Spleen (tissue), 11 donors: Measurements from ENCODE around the gene SLC12A5. TPM values are rescaled to one million over a fixed set of nuclear protein-coding genes. Genes with fewer than 3 reads are reported as not detected.

ENCODE experiments used
- DNase-seq: peaks from one replicate; pipeline ENCODE4 v3.0.0-alpha.2; 2020
- H3K27ac ChIP-seq, 8 donors: fragments of 200-600 bp; sonication (generic) in 7 of 8; 1 replicate in 4 of 8; 2 replicates in 4 of 8; pipeline versions ENCODE4 v1.5.0 to v1.8.0; 2016 to 2021; ENCODE audit warnings: inconsistent platforms in 4 of 8, mild to moderate bottlenecking in 4 of 8, moderate library complexity in 1 of 8
- H3K27me3 ChIP-seq, 7 donors: fragments of 200-600 bp; sonication (generic) in 6 of 7; replicated peaks in 1 of 7; 1 replicate in 4 of 7; 2 replicates in 3 of 7; pipeline versions ENCODE4 v1.5.0 to v1.8.0; 2016 to 2021; ENCODE audit warnings: inconsistent platforms in 3 of 7, mild to moderate bottlenecking in 1 of 7
- H3K36me3 ChIP-seq, 6 donors: fragments of 200-600 bp; sonication (generic) in 5 of 6; 1 replicate in 4 of 6; 2 replicates in 2 of 6; pipeline versions ENCODE4 v1.5.0 to v1.8.0; 2016 to 2021; ENCODE audit warnings: inconsistent platforms in 2 of 6
- H3K4me1 ChIP-seq, 6 donors: fragments of 200-600 bp; sonication (generic) in 5 of 6; 1 replicate in 3 of 6; 2 replicates in 3 of 6; pipeline versions ENCODE4 v1.5.0 to v1.8.0; 2016 to 2021; ENCODE audit warnings: inconsistent platforms in 3 of 6
- H3K4me3 ChIP-seq, 8 donors: fragments of 200-600 bp; sonication (generic) in 7 of 8; 1 replicate in 4 of 8; 2 replicates in 4 of 8; pipeline versions ENCODE4 v1.5.0 to v1.8.0; 2016 to 2021; ENCODE audit warnings: inconsistent platforms in 4 of 8, mild to moderate bottlenecking in 4 of 8, moderate library complexity in 2 of 8
- H3K9me3 ChIP-seq, 8 donors: fragments of 200-600 bp; sonication (generic) in 7 of 8; 1 replicate in 4 of 8; 2 replicates in 4 of 8; pipeline versions ENCODE4 v1.5.0 to v1.8.0; 2016 to 2021; ENCODE audit warnings: inconsistent platforms in 4 of 8
- CTCF ChIP-seq, 11 experiments: fragments of 200-600 bp in 7 of 11; fragments of 450-650 bp in 4 of 11; sonication (generic) in 4 of 11; IDR thresholded peaks in 8 of 11; conservative IDR thresholded peaks in 3 of 11; 1 replicate in 7 of 11; 2 replicates in 4 of 11; pipeline versions ENCODE4 v1.4.0 to v1.8.0; 2016 to 2021; ENCODE audit warnings: antibody characterized with exemption in 11 of 11, inconsistent platforms in 4 of 11, mild to moderate bottlenecking in 1 of 11
- POLR2A ChIP-seq, 3 donors: fragments of 450-650 bp; IDR thresholded peaks; one replicate each; pipeline ENCODE4 v1.5.1; 2017; ENCODE audit warnings: antibody characterized with exemption in 3 of 3, mild to moderate bottlenecking in 1 of 3
- POLR2AphosphoS5 ChIP-seq, 3 donors: sonication (generic); formaldehyde crosslinking; IDR thresholded peaks; one replicate each; pipeline ENCODE4 v1.5.1; 2017; ENCODE audit warnings: antibody characterized with exemption in 3 of 3
- WGBS, 5 donors: extraction: QIAGEN DNeasy Blood & Tissue Kit in 3 of 5; methylation state at CpG; one replicate each; pipeline versions ENCODE4 v1.1.5 to v1.1.7; 2013 to 2018; 5-methylcytosine and 5-hydroxymethylcytosine counted together
- intact Hi-C: fragments of 100-400 bp; cut with DNase I; formaldehyde crosslinking; loops from one replicate; pipeline ENCODE4 v1.15.0; 2023; ENCODE audit warnings: low total_unique reads
- polyA plus RNA-seq, 3 donors: library from polyadenylated mRNA; stranded (reverse); fragments of 200-250 nt; gene quantifications; one replicate each; pipeline ENCODE4 v1.2.1, GENCODE V29; 2013
- total RNA-seq, 7 donors: library from RNA; depleted of rRNA in 3 of 7; stranded (reverse); fragments of >200 nt in 3 of 7; fragmentation: NEBNext Ultra II Directional in 4 of 7; extraction: Animal tissue kit (Norgen Biotek cat#: 25700) in 4 of 7; gene quantifications; one replicate each; pipeline versions ENCODE4 v1.1.0 to v1.2.1, GENCODE V29; 2016 to 2021
- donor health status: healthy with polysubstance abuse.
- donor health status: DM: no; HTN: no; CAD: no; lungs with moderate emphysema.
- donor health status: DM: no; HTN: no; CAD: no.
- donor health status: Bipolar disorder and iron deficiency.
- donor health status: healthy.
- donor health status: DM: no; HTN: no; CAD: no.
- donor health status: DM: yes; HTN: yes; CAD: no.

Gene SLC12A5
- total and polyA plus RNA-seq, 10 donors = 0.20 to 8.7 (median 2.7) TPM

DNA sequence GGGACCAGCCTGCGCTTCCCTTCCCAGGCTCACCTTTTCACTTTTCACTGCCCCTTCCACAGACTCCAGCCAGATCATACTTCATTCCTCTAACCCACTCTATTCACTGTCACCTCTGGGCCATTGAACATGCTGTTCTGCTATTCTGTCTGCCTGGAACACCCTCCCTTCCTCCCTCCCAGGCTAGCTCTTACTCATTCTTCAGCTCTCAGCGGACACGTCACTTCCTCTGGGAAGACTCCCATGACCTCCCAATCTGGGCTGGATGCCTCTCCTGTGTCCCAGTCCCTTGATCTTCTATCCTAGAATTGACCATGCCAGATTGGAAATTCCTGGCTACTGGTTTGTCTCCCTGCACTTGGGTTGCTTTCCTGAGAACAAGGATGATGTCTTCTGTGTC lies 5.0 kb downstream of the SLC12A5 start:
- DNase-seq = no peak
- Histone ChIP-seq H3K9me3 (peaks cover 0 to 5% (median 0%) of the 10 kb centered on the region in 8 donors), H3K4me1 (peaks cover 0 to 9% (median 0%) of the 10 kb centered on the region in 6 donors), H3K36me3 (no peaks in the 10 kb centered on the region), H3K27me3 (peaks cover 3 to 79% (median 46%) of the 10 kb centered on the region in 7 donors), H3K27ac (no peak overlapping the region), H3K4me3 (no peak overlapping the region)
- TF ChIP-seq CTCF (IDR thresholded peaks at IDR 0.05 in 8 of 11, conservative IDR thresholded peaks at IDR 0.05 in 3 of 11) (no peak), POLR2A (IDR thresholded peaks at IDR 0.05) (no peak), POLR2AphosphoS5 (IDR thresholded peaks at IDR 0.05) (no peak)
- 72 to 83% (median 78%) methylated on average over 3 of the region's 3 CpGs for WGBS, 5 donors
- intact Hi-C loops = no loop called here

GRCh38 chr20:46035253-46035652 lies 6.2 kb downstream of the SLC12A5 start:
- peaks cover 3 to 70% (median 37%) of the 10 kb centered on the region in 7 donors for H3K27me3 ChIP-seq
- no peak overlapping the region for H3K4me3 ChIP-seq
- 58 to 71% (median 66%) methylated on average over 5 of the region's 5 CpGs for WGBS, 5 donors
- no peak overlapping the region for H3K27ac ChIP-seq
- TF ChIP-seq POLR2A (IDR thresholded peaks at IDR 0.05) (no peak), POLR2AphosphoS5 (IDR thresholded peaks at IDR 0.05) (no peak), CTCF (IDR thresholded peaks at IDR 0.05 in 8 of 11, conservative IDR thresholded peaks at IDR 0.05 in 3 of 11) (no peak)
- intact Hi-C loops = no loop called here
- H3K36me3 ChIP-seq = no peaks in the 10 kb centered on the region
- peaks cover 0 to 9% (median 0%) of the 10 kb centered on the region in 6 donors for H3K4me1 ChIP-seq
- no peak for DNase-seq
- H3K9me3 ChIP-seq = no peaks in the 10 kb centered on the region

DNA sequence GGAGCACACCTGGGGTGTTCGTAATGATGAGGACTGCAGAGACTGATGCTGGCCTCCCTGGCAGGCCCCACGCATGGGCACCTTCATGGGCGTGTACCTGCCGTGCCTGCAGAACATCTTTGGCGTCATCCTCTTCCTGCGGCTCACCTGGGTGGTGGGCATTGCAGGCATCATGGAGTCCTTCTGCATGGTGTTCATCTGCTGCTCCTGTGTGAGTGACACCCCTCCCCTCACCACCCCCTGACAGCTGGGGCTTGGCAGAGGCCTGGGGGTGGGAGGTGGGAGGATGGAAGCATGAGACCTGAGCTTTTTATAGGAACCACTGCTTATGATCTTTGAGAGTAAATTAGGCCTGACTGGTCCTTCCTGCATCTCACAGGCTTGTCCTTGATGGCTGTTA lies 6.7 kb downstream of the SLC12A5 start:
- no peak overlapping the region for H3K4me3 ChIP-seq
- no peaks in the 10 kb centered on the region for H3K9me3 ChIP-seq
- H3K36me3 ChIP-seq = no peaks in the 10 kb centered on the region
- peaks cover 3 to 70% (median 33%) of the 10 kb centered on the region in 7 donors for H3K27me3 ChIP-seq
- 71 to 87% (median 80%) methylated on average over 6 of the region's 6 CpGs for WGBS, 5 donors
- H3K4me1 ChIP-seq = peaks cover 0 to 9% (median 0%) of the 10 kb centered on the region in 6 donors
- no peak overlapping the region for H3K27ac ChIP-seq
- TF ChIP-seq POLR2AphosphoS5 (IDR thresholded peaks at IDR 0.05) (no peak), POLR2A (IDR thresholded peaks at IDR 0.05) (no peak), CTCF (IDR thresholded peaks at IDR 0.05 in 8 of 11, conservative IDR thresholded peaks at IDR 0.05 in 3 of 11) (no peak)
- DNase-seq = no peak
- intact Hi-C loops = no loop called here

- Histone ChIP-seq H3K9me3 (no peaks in the 10 kb centered on the region), H3K27me3 (peaks cover 3 to 69% (median 26%) of the 10 kb centered on the region in 7 donors), H3K4me3 (no peak overlapping the region), H3K27ac (no peak overlapping the region), H3K4me1 (peaks cover 0 to 9% (median 0%) of the 10 kb centered on the region in 6 donors), H3K36me3 (no peaks in the 10 kb centered on the region)
- DNase-seq = no peak
- TF ChIP-seq POLR2A (IDR thresholded peaks at IDR 0.05) = no peak
- intact Hi-C loops = no loop called here
- 89 to 97% (median 93%) methylated on average over 8 of the region's 8 CpGs for WGBS, 5 donors
These were observed 7.4 kb downstream of the SLC12A5 start for GRCh38 chr20:46036370-46036769.

DNA sequence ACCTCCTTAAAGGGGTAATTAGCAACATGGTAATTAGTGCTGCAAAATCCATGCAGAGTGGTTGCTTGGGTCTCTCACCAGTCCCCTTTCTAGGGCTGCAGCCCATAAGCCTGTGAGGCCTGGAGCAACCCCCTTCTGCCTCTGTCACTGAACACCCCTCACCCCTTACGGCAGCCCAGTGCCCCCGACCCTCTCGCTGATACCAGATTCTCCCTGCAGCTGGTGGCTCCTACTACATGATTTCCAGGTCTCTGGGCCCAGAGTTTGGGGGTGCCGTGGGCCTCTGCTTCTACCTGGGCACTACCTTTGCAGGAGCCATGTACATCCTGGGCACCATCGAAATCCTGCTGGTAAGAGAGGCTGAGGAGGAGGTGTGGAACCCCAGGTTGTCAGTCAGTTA lies 8.0 kb downstream of the SLC12A5 start:
- Histone ChIP-seq H3K36me3 (no peaks in the 10 kb centered on the region), H3K27ac (no peak overlapping the region), H3K4me3 (no peak overlapping the region), H3K27me3 (peaks cover under 1 to 69% (median 19%) of the 10 kb centered on the region in 7 donors), H3K4me1 (peaks cover 0 to 3% (median 0%) of the 10 kb centered on the region in 6 donors), H3K9me3 (no peaks in the 10 kb centered on the region)
- intact Hi-C loops = no loop called here
- TF ChIP-seq CTCF (IDR thresholded peaks at IDR 0.05 in 8 of 11, conservative IDR thresholded peaks at IDR 0.05 in 3 of 11) (no peak), POLR2AphosphoS5 (IDR thresholded peaks at IDR 0.05) (no peak), POLR2A (IDR thresholded peaks at IDR 0.05) (no peak)
- 70 to 79% (median 71%) methylated on average over 4 to 5 of the region's 5 CpGs for WGBS, 5 donors
- DNase-seq = no peak
